Renal pelvis (tissue), 4 donors: ENCODE data around the gene TXLNB. TPM values are rescaled to one million over a fixed set of nuclear protein-coding genes. Genes with fewer than 3 reads are reported as not detected.
"Not testable (repeated sequence)": the region's sequence is repeated elsewhere in the genome, so short reads cannot be mapped to it uniquely, and the experiment has no call there.

Source experiments
- DNase-seq: peaks from one replicate; pipeline ENCODE4 v3.0.0-alpha.2; 2013
- polyA plus RNA-seq, 3 donors: library from polyadenylated mRNA; unstranded; fragments of 120-200 nt; gene quantifications; one replicate each; pipeline ENCODE4 v1.2.1, GENCODE V29; 2013; ENCODE audit not compliant: insufficient read length in 3 of 3

The TXLNB gene
- polyA plus RNA-seq, 3 donors: 0.89 to 1.9 (median 1.6) TPM

DNA sequence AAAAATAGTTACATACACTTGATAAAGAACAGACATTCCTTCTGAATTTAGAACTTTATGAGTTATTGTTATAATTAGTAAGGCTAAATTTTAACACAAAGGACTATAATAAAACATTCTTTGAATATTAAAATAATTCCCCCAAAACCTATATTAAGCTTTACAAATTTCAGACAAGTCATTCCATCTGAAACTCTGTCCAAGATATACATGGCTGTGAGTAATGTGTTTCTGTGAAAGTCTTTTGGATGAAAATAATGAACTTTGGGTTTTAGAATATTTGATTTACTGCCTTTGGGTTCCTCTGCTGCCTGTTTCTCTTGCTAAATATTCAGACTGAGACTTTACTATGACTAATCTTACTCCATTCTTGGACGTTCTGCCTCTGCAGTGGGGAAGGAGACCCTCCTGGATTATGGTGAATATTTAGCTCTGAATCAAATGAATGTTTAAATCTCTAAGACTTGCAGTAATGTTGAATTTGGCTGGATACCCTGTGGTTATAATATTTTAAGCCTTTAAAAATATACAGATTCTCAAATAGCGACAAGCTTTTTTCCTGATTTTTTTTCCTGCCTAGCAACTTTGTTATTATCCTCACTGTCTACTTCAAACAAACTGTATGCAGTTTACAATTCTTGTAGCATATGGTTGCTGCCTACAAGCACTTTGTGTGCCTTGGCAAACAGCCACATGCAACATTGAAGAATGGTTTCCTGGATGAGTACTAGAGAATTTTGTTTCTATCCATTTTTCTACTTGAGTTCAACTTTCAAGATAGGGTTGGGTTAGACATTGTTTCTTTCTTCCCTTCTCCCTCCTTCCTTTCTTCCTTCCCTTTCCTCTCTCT lies 51.4 kb downstream of the TXLNB start:
- DNase-seq: peak; percentile 76

DNA sequence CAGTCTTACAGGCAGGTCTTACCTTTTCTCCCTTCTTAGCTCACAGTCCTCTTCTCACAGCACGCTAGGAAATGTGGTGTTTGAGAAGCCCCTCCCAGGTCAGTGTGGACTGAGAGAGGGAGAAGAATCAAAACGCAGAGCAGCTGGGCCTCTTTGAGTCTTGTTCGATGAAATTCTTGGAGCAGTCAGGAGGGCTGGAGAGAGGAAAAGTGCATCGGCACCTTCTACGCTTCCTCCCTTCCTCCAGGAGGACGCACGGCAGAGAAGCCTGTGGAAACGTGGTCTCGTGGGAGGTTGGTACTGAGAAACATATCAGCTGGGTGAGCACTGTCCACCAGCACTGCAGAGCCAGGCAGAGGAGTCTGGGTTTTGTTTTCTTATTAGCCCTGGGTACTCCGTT lies 52.7 kb downstream of the TXLNB start:
- no peak for DNase-seq

DNA sequence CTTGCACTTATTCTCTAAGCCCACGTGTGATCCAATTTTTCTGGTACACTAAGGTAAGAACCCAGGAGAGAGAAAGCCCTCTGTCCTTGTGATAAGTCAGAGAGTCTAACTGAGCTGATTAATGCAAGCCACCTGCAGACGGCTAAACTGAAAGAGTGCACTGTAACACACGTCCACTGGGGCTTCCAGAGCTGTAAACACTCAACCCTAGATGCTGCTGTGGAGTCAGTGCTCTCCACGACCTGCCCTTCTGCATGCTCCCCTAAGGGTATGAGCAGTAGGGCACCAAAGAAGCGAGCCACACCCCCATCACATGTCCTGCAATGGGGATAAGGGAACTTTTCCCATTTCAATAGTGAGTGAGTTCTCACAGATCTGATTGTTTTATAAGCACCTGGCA lies 55.7 kb downstream of the TXLNB start:
- DNase-seq: no peak

DNA sequence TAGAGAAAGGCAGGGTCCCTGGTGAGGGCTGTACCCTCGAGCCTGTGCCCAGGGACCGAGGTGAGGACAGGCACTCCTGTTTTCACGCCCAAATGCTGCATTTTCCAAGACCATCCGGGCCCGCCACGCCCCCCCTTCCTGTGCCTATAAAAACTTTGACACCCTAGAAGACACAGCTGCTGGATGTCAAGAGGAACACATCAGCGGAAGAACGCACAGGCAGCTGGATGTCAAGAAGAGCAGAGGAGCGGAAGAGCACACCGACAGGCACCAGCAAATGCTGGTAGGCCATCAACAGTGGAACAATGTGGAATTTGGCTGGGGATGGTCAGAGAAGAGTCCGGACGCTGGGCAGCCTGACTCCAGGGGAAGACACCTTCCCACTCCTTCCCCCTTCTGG lies 56.1 kb downstream of the TXLNB start:
- no peak for DNase-seq

DNA sequence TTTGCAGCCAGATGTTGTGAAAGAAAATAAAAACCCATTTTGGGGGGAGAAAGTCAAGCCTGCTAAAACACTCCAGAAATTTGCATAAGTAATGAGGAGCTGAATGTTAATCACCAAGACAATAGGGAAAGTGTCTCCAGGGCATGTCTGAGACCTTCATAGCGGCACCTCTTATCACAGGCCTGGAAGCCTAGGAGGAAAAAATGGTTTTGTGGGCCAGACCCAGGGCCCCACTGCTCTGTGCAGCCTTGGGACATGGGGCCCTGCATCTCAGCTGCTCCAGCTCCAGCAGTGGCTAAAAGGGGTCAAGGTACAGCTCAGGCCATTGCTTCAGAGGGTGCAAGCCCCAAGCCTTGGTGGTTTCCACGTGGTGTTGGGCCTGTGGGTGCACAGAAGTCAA lies 57.6 kb downstream of the TXLNB start:
- not testable (repeated sequence) for DNase-seq

DNA sequence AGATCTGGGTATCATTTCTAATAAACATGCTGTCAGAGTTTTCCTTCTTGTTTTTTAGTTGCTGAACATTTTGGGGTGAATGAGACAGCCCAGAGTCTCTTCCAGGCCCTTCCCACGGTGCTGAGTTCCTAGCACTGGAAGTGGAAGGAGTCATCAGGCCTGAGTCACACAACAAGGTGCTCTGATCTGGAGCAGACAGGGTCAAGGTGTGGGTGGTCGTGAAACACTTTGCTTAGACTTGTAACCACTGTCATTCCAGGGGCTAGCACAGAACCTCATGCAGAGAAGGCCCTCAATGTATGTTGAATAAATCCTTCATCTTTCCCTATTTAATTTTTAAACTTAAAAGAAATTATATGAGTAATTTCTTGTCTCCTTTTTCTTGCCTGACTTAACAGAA lies 60.6 kb downstream of the TXLNB start:
- DNase-seq: no peak

DNA sequence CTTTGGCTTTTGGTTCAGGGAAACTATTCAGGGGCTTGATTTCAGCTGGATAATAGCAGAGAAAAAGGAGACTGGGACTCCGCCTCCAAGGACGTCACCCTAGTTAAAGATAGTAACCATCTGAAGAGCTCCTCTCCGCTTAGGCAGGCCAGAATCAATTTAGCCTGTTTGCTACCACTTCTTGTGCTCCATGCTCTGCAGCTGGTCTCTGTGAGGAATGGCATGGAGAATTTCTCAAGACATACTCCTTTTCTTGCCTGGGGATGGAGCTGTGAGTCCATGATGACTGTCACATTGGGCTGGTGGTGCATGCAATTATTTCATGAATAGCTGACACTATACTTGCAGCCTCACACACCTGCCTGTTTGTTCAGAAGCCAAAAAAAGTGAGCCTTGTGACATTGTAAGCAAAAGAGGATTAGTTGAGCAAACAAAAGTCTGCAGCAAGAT lies 61.4 kb downstream of the TXLNB start:
- no peak for DNase-seq

DNA sequence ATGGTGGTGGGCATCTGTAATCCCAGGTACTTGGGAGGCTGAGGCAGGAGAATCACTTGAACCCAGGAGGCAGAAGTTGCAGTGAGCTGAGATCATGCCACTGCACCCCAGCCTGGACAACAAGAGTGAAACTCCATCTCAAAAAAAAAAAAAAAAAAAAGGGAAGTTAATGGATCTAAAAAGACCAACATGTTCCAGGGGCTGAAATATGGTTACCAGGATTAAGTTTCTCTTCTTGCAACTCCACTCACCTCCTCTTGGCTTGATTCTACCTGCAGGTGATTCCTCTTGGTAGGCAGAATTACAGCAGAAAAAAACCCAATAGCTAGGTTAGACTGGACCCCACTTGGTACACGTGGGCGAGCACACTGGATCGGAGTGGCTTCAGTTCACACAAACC lies 63.4 kb downstream of the TXLNB start:
- DNase-seq: not testable (repeated sequence)

DNA sequence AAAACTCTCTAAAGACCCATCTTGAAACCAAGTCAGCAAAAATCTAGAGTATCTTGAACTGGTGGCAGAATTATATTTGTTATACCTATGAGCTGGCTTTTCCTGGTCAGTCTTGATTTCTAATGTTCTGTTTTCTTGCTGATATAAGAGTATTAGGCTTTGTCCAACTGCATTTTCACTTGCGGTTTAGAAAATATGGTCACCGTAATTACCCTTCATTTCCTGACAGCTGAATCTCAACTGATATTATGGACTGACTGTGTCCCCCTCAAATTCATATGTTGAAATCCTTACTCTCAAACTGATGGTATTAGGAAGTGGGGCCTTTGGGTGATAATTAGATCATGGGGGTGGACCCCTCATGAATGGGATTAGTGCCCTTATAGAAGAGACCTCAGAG lies 72.1 kb downstream of the TXLNB start:
- DNase-seq: no peak

DNA sequence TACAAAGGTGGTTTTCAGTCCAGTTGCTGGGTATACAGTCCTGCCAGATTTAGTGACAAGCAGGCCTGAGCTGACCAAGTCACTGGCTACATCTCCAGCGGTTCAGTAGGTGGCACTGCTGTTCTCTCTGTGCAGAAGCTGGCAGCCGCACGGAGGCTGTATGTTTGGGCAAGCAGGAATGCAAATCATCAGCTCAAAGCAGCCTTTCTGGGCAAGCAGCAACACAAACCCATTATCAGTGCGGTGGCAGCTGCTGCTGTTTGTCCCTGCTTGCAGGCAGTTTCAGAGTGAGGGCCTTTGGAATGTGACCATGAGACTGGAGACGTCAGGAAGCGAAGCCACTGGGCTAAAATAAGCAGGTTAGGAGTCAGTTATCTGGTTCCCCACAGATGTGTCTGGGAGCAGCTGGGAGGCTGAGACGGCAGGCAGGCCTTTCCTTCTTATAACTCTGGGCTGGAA lies 72.5 kb downstream of the TXLNB start:
- peak; percentile 72 for DNase-seq

DNA sequence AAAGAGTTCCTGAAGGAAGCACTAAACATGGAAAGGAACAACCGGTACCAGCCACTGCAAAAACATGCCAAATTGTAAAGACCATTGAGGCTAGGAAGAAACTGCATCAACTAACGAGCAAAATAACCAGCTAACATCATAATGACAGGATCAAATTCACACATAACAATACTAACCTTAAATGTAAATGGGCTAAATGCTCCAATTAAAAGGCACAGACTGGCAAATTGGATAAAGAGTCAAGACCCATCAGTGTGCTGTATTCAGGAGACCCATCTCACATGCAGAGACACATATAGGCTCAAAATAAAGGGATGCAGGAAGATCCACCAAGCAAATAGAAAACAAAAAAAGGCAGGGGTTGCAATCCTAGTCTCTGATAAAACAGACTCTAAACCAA lies 79.3 kb downstream of the TXLNB start:
- not testable (repeated sequence) for DNase-seq

DNA sequence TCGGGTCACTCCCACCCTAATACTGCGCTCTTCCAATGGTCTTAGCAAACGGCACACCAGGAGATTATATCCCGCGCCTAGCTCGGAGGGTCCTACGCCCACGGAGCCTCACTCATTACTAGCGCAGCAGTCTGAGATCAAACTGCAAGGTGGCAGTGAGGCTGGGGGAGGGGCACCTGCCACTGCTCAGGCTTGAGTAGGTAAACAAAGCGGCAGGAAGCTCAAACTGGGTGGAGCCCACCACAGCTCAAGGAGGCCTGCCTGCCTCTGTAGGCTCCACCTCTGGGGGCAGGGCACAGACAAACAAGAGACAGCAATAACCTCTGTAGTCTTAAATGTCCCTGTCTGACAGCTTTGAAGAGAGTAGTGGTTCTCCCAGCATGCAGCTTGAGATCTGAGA lies 81.0 kb downstream of the TXLNB start:
- not testable (repeated sequence) for DNase-seq

DNA sequence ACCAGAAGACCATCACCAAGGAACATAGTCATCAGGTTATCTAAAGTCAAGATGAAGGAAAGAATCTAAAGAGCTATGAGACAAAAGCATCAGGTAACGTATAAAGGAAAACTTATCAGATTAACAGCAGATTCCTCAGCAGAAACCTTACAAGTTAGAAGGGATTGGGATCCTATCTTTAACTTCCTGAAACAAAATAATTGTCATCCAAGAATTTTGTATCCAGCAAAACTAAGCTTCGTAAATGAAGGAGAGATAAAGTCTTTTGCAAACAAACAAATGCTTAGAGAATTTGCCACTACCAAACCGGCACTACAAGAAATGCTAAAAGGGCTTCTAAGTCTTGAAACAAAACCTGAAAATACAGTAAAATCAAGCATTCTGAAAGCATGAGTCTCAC lies 86.0 kb downstream of the TXLNB start:
- no peak for DNase-seq

DNA sequence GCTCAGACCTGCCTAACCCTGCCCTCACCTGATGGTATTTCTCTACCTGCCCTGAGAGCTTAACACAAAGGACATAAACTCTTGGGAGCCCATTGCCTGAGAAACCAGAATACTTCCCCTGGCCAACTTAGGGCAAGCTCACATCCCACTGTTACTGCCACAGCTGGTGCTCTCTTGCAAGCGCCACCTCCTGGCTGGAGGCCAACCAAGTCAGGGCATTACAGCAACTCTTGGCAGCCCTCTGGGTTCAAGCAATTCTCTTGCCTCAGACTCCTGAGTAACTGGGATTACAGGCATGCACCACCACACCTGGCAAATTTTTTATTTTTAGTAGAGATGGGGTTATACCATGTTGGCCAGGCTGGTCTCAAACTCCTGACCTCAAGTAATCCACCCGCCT lies 86.8 kb downstream of the TXLNB start:
- no peak for DNase-seq

DNA sequence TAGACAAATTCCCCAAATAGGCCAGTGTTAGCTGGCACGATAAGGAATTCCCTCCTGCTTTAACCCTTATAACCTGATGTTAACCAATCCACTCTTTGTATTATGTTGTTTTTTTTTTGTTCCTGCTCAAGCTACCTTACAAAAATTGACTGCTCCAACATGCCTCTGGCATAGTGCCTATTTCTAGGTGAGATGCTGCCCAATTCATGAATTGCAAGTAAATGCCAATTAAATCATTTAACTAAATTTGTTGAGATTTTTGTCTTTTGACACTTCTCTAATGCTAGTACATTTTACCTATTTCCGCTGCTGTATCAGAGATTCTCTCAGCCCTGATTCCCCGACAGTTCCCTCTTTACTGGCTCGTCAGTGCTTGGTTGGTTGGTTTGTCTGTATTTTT lies 90.4 kb downstream of the TXLNB start:
- DNase-seq: no peak

DNA sequence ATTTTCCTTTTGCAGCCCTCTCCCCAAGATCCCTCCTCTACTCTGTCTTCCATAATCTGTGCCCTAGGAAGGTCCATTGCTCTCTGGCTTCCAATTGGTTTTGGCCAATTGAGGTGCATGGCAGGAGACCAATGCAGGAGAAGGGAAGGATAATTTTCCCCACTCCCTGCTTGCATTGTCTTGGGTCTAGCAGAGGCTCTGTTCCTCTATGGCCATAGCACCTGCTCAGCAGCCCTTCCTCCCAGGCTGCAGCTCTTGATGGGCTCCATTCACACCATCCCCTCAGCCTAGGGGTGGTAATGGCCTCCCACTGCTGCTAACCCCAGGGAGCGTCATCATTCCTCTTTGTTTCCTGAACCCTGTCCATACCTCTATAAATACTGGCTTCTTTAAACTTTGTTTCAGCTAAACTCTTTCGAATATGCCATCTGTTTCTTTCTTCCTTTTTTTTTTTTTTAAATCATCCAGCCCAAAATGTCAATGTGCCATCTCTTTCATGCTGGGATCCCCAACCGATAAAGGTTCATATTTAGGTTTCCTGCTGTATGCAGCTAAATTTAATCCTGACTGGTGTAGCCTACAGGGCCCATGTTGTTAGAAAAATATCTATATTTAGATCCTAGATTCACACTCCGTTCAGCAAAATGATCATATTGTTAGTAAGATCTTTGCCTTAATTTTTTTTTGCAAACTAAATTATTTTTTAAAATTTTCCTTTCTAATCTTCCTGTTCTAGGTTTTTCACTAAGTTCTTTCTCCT lies 93.1 kb downstream of the TXLNB start:
- DNase-seq: no peak

DNA sequence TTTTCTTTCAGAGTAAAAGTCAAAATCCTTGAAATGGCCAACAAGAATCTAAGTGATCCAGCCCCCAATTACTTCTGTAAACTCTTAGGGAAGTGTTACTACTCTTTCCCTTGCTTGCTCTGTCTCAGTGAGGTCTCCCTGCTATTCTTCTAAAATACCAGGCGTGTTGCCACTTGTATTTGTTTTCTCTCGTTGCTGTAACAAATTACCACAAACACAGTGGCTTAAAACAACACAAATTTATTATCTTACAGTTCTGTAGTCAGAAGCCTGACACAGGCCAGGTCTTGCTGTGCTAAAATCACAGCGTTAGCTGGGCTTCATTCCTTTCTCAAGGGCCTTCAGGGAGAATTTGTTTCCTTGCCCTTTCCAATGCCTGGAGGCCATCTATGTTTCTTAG lies 97.1 kb downstream of the TXLNB start:
- DNase-seq: no peak

Other genes with a start within 250 kb of the TXLNB start
- gene HECA, start 156.9 kb downstream of the TXLNB start, polyA plus RNA-seq: 10 to 100 TPM; 12.5 to 14.4 (median 14.4) TPM
- 100 to 1,000 TPM; 184 to 198 (median 191) TPM for gene CITED2, start 82.7 kb upstream of the TXLNB start, polyA plus RNA-seq